ENCODE results near the gene TMEM132D.

The TMEM132D gene

DNA sequence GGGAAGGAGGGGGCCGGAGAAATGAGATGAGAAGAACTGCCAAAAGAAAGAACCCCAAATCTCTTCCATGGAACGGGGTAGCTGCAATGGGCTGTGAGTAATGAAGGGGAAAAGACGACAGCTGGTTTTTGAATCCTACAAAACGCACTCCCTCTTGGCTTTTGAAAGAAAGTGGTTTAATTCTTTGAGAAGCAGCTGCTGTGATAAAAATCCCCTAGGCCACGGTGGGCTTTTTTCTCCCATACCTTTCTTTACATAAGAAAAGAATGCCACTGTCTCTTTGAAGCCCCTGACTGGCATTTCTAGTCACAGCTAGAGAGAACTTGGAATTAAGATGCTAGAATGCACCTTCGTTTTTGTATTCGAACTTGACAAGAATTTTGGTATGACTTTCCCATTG lies 564.5 kb downstream of the TMEM132D start:
- no peak for DNase-seq (ENCODE audit: low read depth in 2 of 2)

- no peak for DNase-seq (ENCODE audit: low read depth in 2 of 2)
Observed at GRCh38 chr12:129337413-129337812, 566.4 kb downstream of the TMEM132D start.

GRCh38 chr12:129335773-129336172 lies 568.1 kb downstream of the TMEM132D start:
- DNase-seq (ENCODE audit: low read depth in 2 of 2), result no peak

GRCh38 chr12:129332286-129332685 lies 571.5 kb downstream of the TMEM132D start:
- no peak for DNase-seq (ENCODE audit: low read depth in 2 of 2)

- DNase-seq (ENCODE audit: low read depth in 2 of 2), result no peak
Observed at GRCh38 chr12:129331356-129332085, 572.3 kb downstream of the TMEM132D start.

- DNase-seq (ENCODE audit: low read depth in 2 of 2), result no peak
Observed at GRCh38 chr12:129328235-129328634, 575.6 kb downstream of the TMEM132D start.

DNA sequence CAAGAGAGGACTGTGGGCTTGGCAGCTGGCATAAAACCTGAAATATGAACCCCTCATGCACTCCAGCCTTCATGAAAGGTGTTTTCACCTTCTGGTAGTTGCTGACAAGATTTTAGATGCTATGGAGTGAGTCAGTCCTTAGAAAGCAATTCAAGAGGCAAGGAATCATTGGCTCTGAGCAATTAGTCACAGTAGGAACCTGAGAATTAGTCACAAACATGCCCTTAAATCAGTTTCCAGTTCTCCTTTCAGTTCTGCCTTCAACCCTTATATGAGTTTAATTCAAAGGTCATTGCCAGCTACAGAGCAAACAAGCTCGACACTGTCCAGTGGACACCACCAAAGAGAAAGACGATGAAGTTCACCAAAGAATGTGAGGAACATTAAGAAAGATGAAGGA lies 578.3 kb downstream of the TMEM132D start:
- no peak for DNase-seq (ENCODE audit: low read depth in 2 of 2)

DNA sequence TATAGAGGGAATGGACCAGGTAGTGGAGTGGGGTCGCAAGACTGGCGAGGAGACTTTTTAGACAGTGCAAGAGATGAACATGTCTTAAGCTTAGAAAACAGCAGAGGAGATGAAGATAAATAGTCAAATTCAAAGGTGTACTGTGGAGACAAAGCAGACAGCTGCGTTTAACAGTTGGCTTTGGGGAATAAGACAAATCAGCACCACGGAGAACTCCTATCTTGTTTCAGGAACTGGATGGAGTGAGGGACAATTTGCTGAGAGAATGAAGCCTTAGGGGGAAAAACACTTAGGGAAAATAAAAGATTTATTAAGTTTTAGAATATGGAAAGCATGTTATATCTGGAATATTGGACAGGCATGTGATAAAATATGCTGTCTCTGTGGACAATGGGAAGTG lies 591.8 kb downstream of the TMEM132D start:
- DNase-seq (ENCODE audit: low read depth in 2 of 2), result no peak

GRCh38 chr12:129310346-129310745 lies 593.5 kb downstream of the TMEM132D start:
- no peak for DNase-seq (ENCODE audit: low read depth in 2 of 2)

- DNase-seq (ENCODE audit: low read depth in 2 of 2), result no peak
Observed at GRCh38 chr12:129305851-129306250, 598.0 kb downstream of the TMEM132D start.

DNA sequence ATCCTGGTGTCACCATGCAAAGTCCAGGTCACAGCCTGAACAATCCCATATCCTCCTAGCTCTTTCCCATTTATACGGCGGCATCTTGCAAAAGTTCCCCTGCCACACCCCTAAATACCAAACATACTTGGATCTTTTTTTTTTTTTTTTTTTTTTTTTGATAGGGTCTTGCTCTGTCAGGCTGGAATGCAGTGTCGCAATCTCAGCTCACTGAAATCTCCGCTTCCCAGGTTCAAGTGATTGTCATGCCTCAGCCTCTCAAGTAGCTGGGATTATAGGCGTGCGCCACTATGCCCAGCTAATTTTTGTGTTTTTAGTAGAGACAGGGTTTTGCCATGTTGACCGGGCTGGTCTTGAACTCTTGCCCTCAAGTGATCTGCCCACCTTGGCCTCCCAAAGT lies 599.3 kb downstream of the TMEM132D start:
- DNase-seq (ENCODE audit: low read depth in 2 of 2), result no peak

GRCh38 chr12:129300011-129300410 lies 603.8 kb downstream of the TMEM132D start:
- DNase-seq (ENCODE audit: low read depth in 2 of 2), result no peak

DNA sequence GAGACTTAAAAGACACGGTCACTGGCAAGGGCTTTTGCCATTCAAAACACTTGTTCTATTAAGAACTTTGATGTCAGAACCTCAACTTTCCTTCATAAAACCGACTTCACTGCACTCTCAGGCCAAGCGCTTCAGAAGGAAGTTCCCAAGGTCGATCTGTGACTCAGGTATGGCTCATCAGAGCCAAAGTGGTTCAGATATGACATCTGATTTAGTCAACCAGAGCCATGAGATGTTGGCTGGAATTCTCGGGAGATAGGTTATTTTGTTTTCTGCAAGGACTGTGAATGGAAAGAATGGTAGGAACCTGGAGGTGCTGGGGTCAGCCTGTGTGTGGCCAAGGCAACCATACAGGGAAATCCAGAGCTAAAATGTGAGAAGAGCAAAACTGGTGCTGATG lies 604.9 kb downstream of the TMEM132D start:
- no peak for DNase-seq (ENCODE audit: low read depth in 2 of 2)

DNA sequence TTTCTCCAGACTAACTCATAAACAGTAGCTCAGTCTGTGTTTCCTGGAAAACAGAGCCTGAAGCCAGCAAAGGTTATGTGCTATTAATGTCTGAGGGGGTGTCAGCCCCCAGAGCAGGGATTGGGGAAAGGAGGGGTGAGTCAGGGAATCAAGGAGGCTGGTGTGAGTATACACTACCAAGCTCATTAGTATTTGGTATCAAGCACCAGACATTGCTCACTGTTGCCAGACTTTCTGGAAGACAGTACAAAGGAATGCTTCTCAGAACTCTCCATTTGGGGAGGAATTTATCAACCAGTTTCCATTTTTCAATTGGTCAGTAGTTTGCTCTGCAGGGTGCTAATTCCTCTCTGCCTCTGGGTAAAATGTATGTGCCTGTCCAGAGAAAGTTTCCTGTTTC lies 607.2 kb downstream of the TMEM132D start:
- no peak for DNase-seq (ENCODE audit: low read depth in 2 of 2)

DNA sequence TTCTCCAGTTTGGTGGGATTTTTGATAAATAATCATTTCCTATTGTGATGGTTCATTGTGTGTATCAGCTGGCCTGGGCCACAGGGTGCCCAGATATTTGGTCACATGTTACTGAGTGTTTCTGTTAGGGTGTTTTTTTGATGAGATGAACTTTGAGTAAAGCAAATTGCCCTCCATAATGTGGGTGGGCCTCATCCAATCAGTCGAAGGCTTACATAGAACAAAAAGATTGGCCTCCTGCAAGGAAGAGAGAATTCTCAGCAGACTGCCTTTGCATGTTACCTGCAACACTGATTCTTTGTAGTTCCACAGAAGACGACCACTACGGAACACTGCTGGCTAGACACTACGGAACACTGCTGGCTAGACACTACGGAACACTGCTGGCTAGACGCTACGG lies 609.0 kb downstream of the TMEM132D start:
- DNase-seq (ENCODE audit: low read depth in 2 of 2), result no peak

DNA sequence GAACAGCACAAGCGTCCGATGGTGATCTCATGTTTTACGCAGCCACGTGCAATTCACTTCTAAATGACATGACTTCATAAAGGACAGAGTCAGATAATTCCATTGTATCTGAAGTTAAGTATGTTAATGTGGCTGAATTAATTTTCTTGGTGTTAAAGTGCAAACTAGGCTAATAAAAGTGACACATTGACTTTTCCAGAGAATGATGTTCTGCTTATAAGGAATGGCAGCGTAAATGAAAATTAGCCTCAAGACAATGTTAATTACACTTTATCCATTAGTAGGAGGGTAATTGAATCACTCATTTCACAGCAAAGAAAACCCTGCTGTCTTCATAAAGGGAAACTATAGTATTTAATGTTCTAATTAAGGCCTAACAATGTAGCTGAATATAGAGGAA lies 624.1 kb downstream of the TMEM132D start:
- no peak for DNase-seq (ENCODE audit: low read depth in 2 of 2)

DNA sequence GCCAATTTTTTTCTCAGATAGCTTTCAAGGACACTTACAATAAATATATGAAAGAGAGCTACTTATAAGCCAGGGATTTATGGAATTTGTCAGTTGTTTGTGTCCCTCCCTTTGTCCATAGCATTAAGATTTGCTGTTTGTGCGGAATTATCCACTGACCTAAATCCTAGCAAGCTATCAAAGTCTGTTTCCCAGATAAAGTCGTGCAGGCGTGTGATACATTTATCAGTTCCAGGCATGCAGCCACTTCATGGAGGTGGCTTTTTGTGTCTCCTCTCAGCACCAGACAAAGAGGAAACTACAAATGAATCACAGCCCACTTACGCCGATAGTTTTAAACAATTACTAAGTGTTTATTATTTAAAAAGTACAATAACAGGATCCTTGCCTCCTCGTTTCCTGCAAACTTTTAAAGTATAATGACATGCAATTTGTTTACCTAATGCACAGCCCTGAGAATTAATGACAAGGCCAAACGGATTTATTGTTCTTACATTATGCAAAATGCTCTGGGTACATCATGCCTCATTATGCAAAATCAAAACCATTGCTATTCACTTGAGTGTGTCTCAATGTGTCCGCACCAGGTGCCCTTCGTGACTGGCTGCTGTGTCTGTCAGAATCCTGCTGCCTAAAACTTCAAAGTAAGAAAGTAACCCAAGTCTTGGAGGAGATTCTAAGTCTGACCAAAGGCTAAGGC lies 627.3 kb downstream of the TMEM132D start:
- DNase-seq (ENCODE audit: low read depth in 2 of 2), result no peak

- DNase-seq (ENCODE audit: low read depth in 2 of 2), result no peak
Observed at GRCh38 chr12:129269756-129270495, 633.9 kb downstream of the TMEM132D start.

GRCh38 chr12:129258781-129259318 lies 645.0 kb downstream of the TMEM132D start:
- no peak for DNase-seq (ENCODE audit: low read depth in 2 of 2)

DNA sequence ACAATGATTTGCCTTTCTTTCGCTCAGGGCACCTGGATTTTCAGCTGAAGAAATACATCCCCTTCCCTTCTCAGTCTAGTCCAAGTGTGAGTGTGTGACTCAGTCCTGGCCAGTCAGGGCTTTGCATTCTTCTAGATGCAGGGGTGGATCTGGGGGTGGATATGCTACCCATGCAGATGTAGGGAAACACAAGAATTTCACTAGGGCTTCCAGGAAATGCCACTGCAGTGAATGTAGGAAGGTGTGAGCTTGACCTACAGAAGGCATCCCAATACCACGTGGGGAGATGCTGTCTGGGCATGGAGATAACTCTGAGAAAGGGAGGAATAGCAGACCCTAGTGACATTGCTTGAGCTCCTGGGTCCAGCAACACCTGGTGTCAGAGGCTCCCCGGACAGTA lies 646.3 kb downstream of the TMEM132D start:
- no peak for DNase-seq (ENCODE audit: low read depth in 2 of 2)

- DNase-seq (ENCODE audit: low read depth in 2 of 2), result no peak
Observed at GRCh38 chr12:129246630-129247029, 657.2 kb downstream of the TMEM132D start.

- DNase-seq (ENCODE audit: low read depth in 2 of 2), result no peak
Observed at GRCh38 chr12:129245769-129246168, 658.1 kb downstream of the TMEM132D start.

DNA sequence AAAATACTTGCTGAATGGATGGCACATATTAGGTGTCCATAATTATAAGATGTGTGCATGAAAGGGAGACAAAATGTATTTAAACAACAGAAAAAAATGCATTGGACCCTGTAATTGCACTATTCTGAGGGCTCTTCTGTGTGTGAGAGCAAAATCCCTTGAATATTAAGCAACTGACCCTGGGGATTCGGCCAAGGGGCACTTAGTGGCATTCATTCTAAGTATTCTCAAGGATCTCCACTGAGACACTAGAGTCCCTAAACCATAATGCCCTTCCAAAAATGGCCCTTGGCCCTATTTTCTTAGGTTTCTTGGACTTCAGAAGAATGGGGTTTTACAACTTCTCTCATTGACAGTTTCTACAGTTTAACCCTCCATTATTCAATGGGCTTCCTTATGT lies 662.0 kb downstream of the TMEM132D start:
- no peak for DNase-seq (ENCODE audit: low read depth in 2 of 2)
